Neuronal stem cell (in vitro differentiated cells): ENCODE measurements around the gene SRC.

Experiments used
- DNase-seq: peaks from one replicate; pipeline ENCODE4 v3.0.0-alpha.2; 2013; ENCODE audit warnings: low spot score
- H2AFZ ChIP-seq: one replicate; pipeline ENCODE4 v1.6.1; 2013; ENCODE audit warnings: mild to moderate bottlenecking, low read length, inconsistent platforms
- H2AK5ac ChIP-seq: 2 replicates; pipeline ENCODE4 v1.6.1; 2013; ENCODE audit warnings: low read depth, mild to moderate bottlenecking, inconsistent platforms, low read length, moderate library complexity, mixed read lengths
- H2BK120ac ChIP-seq: 2 replicates; pipeline ENCODE4 v1.6.1; 2013; ENCODE audit warnings: low read depth, mild to moderate bottlenecking, inconsistent platforms, low read length, moderate library complexity, mixed read lengths
- H2BK12ac ChIP-seq: one replicate; pipeline ENCODE4 v1.6.1; 2013; ENCODE audit warnings: low read length, inconsistent platforms
- H2BK15ac ChIP-seq: 2 replicates; pipeline ENCODE4 v1.6.1; 2013; ENCODE audit warnings: mild to moderate bottlenecking, low read length, inconsistent platforms, mixed read lengths
- H2BK5ac ChIP-seq: one replicate; pipeline ENCODE4 v1.6.1; 2013; ENCODE audit warnings: inconsistent platforms, mild to moderate bottlenecking, low read length, moderate library complexity
- H3K14ac ChIP-seq: one replicate; pipeline ENCODE4 v1.6.1; 2013; ENCODE audit warnings: low read length, inconsistent platforms
- H3K18ac ChIP-seq: 2 replicates; pipeline ENCODE4 v1.6.1; 2013; ENCODE audit warnings: low read length, inconsistent platforms
- H3K23ac ChIP-seq: 2 replicates; pipeline ENCODE4 v1.6.1; 2013; ENCODE audit warnings: low read depth, mild to moderate bottlenecking, mixed read lengths, low read length, inconsistent platforms; ENCODE audit not compliant: poor library complexity
- H3K27ac ChIP-seq: replicated peaks from 3 replicates; pipeline ENCODE4 v1.5.1; 2013; ENCODE audit warnings: low read length, inconsistent platforms
- H3K27me3 ChIP-seq, 3 experiments: 2 replicates each; pipeline ENCODE4 v1.6.1; 2013; ENCODE audit warnings: low read length in 3 of 3, mild to moderate bottlenecking in 2 of 3, inconsistent platforms in 1 of 3, low read depth in 1 of 3, mixed read lengths in 1 of 3, moderate library complexity in 1 of 3; ENCODE audit not compliant: control insufficient read depth in 3 of 3, insufficient read depth in 3 of 3
- H3K36me3 ChIP-seq, 2 donors: replicated peaks in 1 of 2; 2 replicates each; pipeline ENCODE4 v1.6.1; 2013; ENCODE audit warnings: low read length in 2 of 2; ENCODE audit not compliant: control insufficient read depth in 2 of 2, insufficient read depth in 2 of 2
- H3K4ac ChIP-seq: 2 replicates; pipeline ENCODE4 v1.6.1; 2013; ENCODE audit warnings: inconsistent platforms, mild to moderate bottlenecking, low read length, moderate library complexity
- H3K4me1 ChIP-seq, 2 donors: 1 replicate in 1 of 2; 2 replicates in 1 of 2; pipeline ENCODE4 v1.6.1; 2013; ENCODE audit warnings: low read length in 2 of 2, low read depth in 1 of 2; ENCODE audit not compliant: control insufficient read depth in 2 of 2, insufficient read depth in 1 of 2
- H3K4me2 ChIP-seq: one replicate; pipeline ENCODE4 v1.6.1; 2013; ENCODE audit warnings: mild to moderate bottlenecking, low read length, inconsistent platforms; ENCODE audit not compliant: insufficient read depth, poor library complexity, severe bottlenecking
- H3K4me3 ChIP-seq, 2 donors: 2 replicates each; pipeline ENCODE4 v1.5.1; 2013; ENCODE audit warnings: low read length in 2 of 2, mild to moderate bottlenecking in 2 of 2, inconsistent platforms in 1 of 2, moderate library complexity in 1 of 2
- H3K79me1 ChIP-seq: one replicate; pipeline ENCODE4 v1.6.1; 2013; ENCODE audit warnings: low read depth, mild to moderate bottlenecking, inconsistent platforms, low read length, moderate library complexity
- H3K9ac ChIP-seq: one replicate; pipeline ENCODE4 v1.6.1; 2013; ENCODE audit warnings: mild to moderate bottlenecking, low read depth, low read length, inconsistent platforms; ENCODE audit not compliant: poor library complexity
- H3K9me3 ChIP-seq, 2 donors: replicated peaks in 1 of 2; 2 replicates each; pipeline versions ENCODE3 to v1.6.1; 2013; ENCODE audit warnings: low read length in 2 of 2, mild to moderate bottlenecking in 2 of 2, inconsistent platforms in 1 of 2, low read depth in 1 of 2, mixed read lengths in 1 of 2, moderate library complexity in 1 of 2; ENCODE audit not compliant: control insufficient read depth in 2 of 2, insufficient read depth in 1 of 2
- H4K8ac ChIP-seq: one replicate; pipeline ENCODE4 v1.6.1; 2013; ENCODE audit warnings: low read depth, mild to moderate bottlenecking, inconsistent platforms, low read length, moderate library complexity
- H4K91ac ChIP-seq: one replicate; pipeline ENCODE4 v1.6.1; 2013; ENCODE audit warnings: low read length, low read depth, mild to moderate bottlenecking, inconsistent platforms; ENCODE audit not compliant: poor library complexity
- WGBS, 2 donors: extraction: QIAGEN DNeasy Blood & Tissue Kit; methylation state at CpG; one replicate each; pipeline ENCODE4 v1.1.7; 2013; ENCODE audit warnings: missing lambda C conversion rate in 2 of 2, mixed read lengths in 1 of 2; ENCODE audit not compliant: insufficient read length in 2 of 2, insufficient replicate concordance in 1 of 2; ENCODE audit errors: extremely low coverage in 2 of 2; 5-methylcytosine and 5-hydroxymethylcytosine counted together

Gene SRC

GRCh38 chr20:37346535-37347346 lies 801 bp downstream of the SRC start:
- Histone ChIP-seq H2AK5ac (peak overlapping the region; percentile 54), H3K9ac (peak overlapping the region; percentile 89), H4K91ac (no peak overlapping the region), H3K4me1 (peaks cover 5 to 6% of the 10 kb centered on the region in 2 donors), H2AFZ (peak overlapping the region; percentile 87), H3K4me3 (peak overlapping the region; percentile 59 to 81), H3K36me3 (peaks cover 1 to 28% of the 10 kb centered on the region in 2 donors), H2BK15ac (peak overlapping the region; percentile 7), H2BK12ac (no peak overlapping the region), H3K9me3 (no peaks in the 10 kb centered on the region), H3K79me1 (peaks cover 23% of the 10 kb centered on the region), H2BK5ac (no peak overlapping the region), H2BK120ac (no peak overlapping the region), H3K23ac (peak overlapping the region; percentile 23), H3K27me3 (peaks cover 0 to 7% (median 0%) of the 10 kb centered on the region in 3 experiments), H3K4me2 (peak overlapping the region; percentile 75), H3K4ac (peak overlapping the region; percentile 8), H4K8ac (no peak overlapping the region), H3K18ac (peak overlapping the region; percentile 93), H3K14ac (no peak overlapping the region), H3K27ac (no peak overlapping the region)
- peak; percentile 38 for DNase-seq
- WGBS, 2 donors, result no CpG with 5 or more reads among the region's 22 CpGs

DNA sequence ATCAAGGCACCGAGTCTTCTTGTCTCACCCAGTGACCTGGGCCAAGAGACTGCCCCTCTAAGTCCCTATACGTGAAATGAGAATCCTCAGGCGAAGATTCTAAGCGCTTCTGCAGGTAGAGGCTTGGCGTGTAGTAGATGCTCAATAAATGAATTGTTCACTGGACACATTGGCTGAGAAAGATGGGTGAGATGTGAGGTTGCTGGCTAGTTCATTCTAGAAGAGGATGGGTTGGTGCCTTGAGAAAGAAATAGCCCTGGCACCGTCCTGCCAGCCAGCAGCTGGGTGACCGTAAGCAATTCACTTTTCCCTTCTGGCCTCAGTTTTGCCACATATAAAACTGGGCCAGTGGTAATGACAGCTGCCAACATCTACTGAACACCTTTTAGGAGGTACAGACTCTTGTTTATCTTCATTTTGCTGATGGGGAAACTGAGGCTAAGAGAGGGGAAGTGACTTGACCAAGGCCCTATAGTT lies 1.4 kb downstream of the SRC start:
- Histone ChIP-seq H3K4ac (no peak overlapping the region), H2AFZ (no peak overlapping the region), H4K8ac (no peak overlapping the region), H2BK15ac (no peak overlapping the region), H3K14ac (no peak overlapping the region), H3K4me3 (peak overlapping the region in 1 of 2 donors; percentile 59), H3K27ac (no peak overlapping the region), H3K9ac (no peak overlapping the region), H2BK5ac (no peak overlapping the region), H2BK12ac (no peak overlapping the region), H3K18ac (no peak overlapping the region), H3K4me2 (no peak overlapping the region), H3K23ac (no peak overlapping the region), H3K36me3 (peaks cover 1 to 30% of the 10 kb centered on the region in 2 donors), H3K4me1 (peaks cover 5 to 6% of the 10 kb centered on the region in 2 donors), H2BK120ac (no peak overlapping the region), H3K79me1 (peaks cover 24% of the 10 kb centered on the region), H3K9me3 (no peaks in the 10 kb centered on the region), H3K27me3 (peaks cover 0 to 7% (median 0%) of the 10 kb centered on the region in 3 experiments), H2AK5ac (peak overlapping the region; percentile 54), H4K91ac (no peak overlapping the region)
- WGBS, 2 donors, result no CpG with 5 or more reads among the region's 7 CpGs
- DNase-seq, result no peak

GRCh38 chr20:37347891-37348791 lies 2.2 kb downstream of the SRC start:
- peaks cover 1 to 36% of the 10 kb centered on the region in 2 donors for H3K36me3 ChIP-seq
- no peak overlapping the region for H2BK12ac ChIP-seq
- H2BK15ac ChIP-seq, result no peak overlapping the region
- H2BK120ac ChIP-seq, result no peak overlapping the region
- peaks cover 25% of the 10 kb centered on the region for H3K79me1 ChIP-seq
- H3K14ac ChIP-seq, result no peak overlapping the region
- no CpG with 5 or more reads among the region's 11 CpGs for WGBS, 2 donors
- H3K27ac ChIP-seq, result no peak overlapping the region
- no peak overlapping the region for H3K23ac ChIP-seq
- no peak overlapping the region for H3K4me3 ChIP-seq
- no peak overlapping the region for H2AFZ ChIP-seq
- peak overlapping the region; percentile 20 for H2AK5ac ChIP-seq
- no peaks in the 10 kb centered on the region for H3K9me3 ChIP-seq
- DNase-seq, result no peak
- peaks cover 5 to 6% of the 10 kb centered on the region in 2 donors for H3K4me1 ChIP-seq
- H3K4ac ChIP-seq, result no peak overlapping the region
- H2BK5ac ChIP-seq, result peak overlapping the region; percentile 68
- H3K18ac ChIP-seq, result peak overlapping the region; percentile 31
- peaks cover 0 to 7% (median 0%) of the 10 kb centered on the region in 3 experiments for H3K27me3 ChIP-seq
- no peak overlapping the region for H3K4me2 ChIP-seq
- H4K91ac ChIP-seq, result no peak overlapping the region
- no peak overlapping the region for H4K8ac ChIP-seq
- H3K9ac ChIP-seq, result no peak overlapping the region
